GM18519 (cell line): Measurements from ENCODE around the gene CAMKMT.
"Not testable (repeated sequence)": the region's sequence is repeated elsewhere in the genome, so short reads cannot be mapped to it uniquely, and the experiment has no call there.

Source experiments
- ATAC-seq: cut with Tn5 transposase; IDR thresholded peaks from one replicate; pipeline ENCODE4 v1.9.1; 2021; ENCODE audit warnings: mild to moderate bottlenecking, moderate library complexity; ENCODE audit not compliant: unreplicated experiment, low FRiP score

CAMKMT gene

DNA sequence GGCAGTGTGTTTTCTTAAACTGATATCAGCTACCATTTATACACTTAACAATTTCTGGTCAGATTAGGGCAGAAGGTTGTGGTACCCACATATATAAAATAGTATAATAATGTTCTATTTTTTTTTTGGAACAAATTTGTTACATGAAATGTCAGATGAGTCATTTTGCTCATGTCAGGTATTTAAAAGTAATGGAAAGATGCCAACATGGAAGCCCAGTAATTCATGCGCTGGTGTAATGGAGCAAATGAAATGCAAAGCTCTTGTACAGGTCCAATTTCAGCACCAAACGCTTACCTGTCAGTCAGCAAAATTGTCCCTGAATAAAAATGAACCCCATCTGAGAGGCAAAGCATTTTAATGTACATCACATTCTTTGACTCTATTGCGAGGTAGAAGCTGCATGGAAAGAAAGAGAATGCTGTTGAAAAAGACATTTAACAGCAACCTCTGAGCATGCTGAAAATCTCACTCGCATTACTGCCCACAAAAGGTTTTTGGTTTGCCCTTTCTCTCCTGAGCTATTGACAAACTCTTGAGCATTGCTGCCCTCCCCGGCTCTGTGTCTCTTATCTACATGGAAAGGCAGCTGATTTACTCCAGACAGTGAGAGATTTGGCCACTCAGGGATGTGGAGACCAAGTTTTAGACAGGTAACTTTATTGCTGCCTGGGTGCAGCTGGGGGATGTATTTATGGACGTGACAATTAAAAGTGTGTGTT is 217.5 kb downstream of the CAMKMT start:
- ATAC-seq = no peak

DNA sequence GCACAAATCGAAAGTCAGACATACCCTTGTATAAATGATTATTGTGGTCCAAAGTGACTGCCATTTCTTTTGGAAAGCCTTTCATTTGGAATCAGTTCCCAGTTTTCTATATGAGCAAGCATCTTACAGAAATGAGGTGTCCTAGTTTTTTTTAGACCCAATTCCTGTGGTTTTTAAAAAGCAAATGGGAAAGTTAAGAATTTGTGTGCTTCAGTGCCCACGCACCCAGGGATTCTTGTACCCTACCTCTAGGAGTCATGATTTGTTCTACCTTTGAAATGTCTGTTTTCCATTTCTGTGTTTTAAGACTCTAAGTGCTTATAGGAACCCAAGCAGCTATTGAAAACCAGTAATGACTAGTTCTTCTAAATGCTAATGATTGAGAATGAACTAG is 218.1 kb downstream of the CAMKMT start:
- no peak for ATAC-seq

DNA sequence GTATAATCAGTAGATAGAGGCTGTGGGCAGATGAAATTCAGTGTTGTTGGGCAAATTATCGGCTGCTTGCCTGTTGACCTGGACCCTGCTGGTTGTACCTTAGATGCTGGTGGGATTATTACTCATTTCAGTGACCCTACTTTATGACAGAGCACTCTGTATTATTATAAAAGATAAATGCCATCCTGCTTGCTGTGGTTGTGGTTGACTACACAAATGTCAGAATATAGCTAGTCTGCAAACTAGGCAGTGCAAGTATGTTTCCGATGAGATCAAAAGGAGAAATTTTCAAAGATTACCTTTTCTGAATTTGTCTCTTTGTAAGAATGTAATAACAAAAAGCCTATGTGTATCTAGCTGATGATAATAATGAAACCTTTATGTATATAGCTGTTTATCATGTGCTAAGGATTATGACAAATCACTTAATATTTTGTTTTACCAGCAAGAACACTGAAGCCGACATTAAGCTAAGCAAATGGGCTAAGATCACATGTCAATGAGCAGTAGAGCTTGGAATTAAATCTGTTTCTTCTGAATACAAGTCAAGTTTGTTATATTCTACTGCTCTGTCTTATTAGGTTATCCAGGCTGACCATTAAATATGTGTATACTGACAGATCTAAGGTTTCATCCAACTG is 219.2 kb downstream of the CAMKMT start:
- no peak for ATAC-seq

DNA sequence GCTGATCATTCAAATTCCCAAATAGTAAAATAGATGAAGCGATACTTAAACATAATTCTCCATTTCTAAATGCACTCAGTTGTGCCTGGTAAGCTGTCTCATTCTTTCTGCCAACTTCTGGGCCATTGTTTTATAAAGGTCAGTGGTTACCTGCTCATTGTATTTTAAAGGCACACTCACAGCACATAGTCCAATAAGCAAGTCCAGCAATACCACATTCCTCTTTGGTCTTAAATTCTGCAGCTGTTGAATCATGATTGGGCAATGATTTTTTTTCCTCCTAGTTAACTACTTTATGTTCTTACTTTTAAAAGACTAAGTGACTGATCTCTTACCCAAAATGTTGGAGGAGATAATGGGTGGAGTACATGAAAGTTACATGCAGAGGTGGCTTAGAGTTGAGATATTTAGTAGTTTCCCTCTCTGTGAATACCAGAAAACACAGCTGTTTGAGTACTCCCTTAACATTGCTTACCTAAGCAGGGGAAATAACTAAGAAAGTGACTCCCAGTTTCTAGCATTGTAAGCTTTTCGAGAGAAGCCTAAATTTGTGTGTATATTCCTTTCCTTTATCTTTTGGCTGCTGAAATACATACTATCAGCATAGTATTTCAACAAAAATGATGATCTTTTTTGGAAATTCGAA is 220.7 kb downstream of the CAMKMT start:
- no peak for ATAC-seq

DNA sequence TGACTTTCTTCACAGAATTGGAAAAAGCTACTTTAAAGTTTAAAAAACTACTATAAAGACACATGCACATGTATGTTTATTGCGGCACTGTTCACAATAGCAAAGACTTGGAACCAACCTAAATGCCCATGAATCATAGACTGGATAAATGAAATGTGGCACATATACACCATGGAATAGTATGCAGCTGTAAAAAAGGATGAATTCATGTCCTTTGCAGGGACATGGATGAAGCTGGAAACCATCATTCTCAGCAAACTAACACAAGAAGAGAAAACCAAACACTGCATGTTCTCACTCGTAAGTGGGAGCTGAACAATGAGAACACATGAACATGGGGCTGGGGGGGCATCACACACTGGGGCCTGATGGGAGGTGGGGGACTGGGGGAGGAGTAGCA is 233.9 kb downstream of the CAMKMT start:
- ATAC-seq = not testable (repeated sequence)

DNA sequence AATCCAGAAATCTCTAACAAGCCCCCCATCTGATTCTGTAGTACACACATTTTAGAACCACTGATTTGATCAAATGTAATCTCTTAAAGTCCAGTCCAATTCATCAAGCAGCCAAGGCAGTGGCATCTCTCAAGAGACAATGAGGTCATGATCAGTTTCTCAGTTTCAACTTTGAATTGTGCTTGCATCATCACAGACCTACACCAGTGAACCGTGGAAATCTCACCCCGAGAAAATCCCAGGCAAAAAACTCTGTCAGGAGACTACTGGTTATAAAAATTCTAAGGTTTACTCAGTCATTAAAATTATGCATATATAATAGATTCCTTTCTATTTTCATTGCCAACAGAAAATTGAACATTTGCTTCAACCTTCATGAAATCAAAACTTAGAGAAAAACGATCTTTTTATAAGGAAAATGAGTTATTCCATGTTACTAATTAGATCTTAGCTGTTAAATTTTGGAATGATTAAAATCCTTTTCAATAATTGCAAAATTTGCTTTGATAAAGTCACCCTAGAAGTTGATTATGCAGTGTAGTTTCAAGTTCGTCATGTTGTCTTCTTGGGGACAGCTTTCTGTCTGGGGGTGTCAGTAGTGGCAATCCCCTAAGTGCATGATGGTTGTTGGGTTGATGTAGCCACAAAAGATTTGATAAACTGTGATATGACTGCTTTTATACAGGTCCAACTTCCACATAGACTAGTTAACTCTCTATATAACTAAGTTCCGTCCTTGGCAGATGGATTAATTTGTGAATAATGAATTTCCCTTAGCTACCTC is 235.0 kb downstream of the CAMKMT start:
- ATAC-seq = no peak

DNA sequence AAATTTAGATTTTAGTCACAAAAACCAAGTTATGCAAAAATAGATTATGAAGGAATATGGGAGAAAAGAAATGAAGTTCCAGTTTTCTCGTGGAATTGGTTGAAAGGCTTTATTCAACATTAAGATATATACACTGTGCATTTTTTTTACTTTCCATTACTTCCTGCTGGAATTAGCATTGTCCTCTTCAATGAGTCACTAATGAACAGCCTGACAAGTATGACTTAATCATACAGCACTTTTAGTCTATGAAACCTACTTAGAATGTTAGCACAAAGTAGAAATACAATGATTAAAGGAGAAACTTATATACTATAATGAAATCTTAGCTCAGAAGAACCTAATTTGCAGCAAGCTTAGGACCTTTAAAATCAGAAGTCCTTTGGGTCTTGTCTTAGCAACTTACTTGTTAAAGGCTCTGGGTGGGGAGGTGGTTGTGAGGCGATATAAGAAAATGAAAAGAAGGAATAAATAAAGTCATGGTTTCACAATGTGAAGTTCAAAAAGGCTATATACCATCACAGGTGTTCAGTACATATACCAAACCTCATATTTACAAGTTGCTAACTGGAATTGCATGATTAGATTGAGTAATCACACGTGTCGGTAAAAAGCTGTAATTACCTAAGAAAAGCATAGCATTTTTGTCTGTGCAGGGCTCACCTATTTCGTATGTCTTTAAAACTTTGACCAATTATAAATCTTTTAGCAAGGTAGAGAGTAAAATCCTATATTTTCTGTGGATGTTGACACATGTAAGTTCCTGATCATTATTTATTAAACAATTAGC is 236.8 kb downstream of the CAMKMT start:
- ATAC-seq = no peak

DNA sequence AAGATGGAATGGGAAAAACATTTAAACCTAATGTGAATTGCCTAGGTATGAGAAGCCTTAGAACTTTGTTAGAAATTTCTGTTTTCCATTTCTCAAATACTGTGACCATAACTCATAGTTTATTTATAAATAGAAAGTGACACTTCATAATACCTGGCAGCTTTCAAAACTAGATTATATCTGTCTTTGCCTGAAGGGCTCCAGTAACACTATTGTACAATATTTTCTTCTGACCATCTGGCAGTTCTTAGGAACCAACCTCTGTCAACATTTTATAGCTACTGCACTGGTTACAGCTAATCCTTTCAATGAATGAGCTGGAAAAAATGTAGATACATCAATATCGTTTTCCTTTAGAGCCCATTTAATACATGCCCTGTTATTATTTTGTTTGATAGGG is 237.4 kb downstream of the CAMKMT start:
- no peak for ATAC-seq

DNA sequence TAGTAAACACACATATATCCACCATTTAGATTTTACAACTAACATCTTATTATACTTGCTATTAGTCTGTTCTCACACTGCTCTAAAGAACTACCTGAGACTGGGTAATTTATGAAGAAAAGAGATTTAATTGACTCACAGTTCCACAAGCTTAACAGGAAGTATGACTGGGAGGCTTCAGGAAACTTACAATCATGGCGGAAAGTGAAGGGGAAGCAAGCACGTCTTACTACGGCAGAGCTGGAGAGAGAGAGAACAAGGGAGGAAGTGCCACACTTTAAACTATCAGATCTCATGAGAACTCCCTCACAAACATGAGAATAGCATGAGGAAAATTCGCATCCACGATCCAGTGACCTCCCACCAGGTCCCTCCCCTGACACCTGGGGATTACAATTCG is 240.7 kb downstream of the CAMKMT start:
- no peak for ATAC-seq

DNA sequence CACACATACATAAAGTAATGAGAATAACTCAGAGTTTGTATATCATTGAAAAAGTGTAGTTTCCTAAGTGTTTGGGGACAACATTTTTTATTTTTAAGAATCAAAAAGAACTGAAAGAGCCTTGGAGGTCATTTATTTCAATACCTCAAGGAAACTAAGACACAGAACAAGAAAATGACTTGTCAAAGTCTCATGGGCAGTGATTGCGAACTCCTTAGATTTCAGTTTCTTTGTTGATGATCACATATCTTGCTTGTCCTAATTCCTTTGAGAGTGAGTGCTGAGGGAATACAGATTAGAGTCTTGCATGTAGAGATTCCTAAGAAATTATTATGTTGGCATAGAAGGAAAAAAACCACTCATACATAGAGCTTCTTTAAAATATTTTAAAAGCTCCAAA is 243.8 kb downstream of the CAMKMT start:
- no peak for ATAC-seq

DNA sequence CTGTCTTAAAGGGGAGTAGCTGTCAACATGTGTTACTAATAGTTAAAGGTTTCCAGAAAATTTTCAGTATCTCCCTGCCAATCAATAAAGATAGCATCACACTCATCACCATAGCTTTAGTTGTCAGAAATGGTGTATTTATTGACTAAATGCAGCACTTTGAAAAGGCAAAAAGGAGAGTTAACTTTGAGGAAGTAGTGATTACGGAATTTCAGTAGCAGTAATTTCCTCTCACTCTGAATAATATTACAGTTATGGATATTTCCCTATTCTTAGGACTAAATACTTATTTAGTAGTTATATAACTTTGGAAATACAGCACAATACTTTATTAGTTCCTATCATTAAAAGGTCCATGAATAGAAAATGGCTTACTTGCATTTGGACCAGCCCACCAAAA is 250.5 kb downstream of the CAMKMT start:
- ATAC-seq = no peak

DNA sequence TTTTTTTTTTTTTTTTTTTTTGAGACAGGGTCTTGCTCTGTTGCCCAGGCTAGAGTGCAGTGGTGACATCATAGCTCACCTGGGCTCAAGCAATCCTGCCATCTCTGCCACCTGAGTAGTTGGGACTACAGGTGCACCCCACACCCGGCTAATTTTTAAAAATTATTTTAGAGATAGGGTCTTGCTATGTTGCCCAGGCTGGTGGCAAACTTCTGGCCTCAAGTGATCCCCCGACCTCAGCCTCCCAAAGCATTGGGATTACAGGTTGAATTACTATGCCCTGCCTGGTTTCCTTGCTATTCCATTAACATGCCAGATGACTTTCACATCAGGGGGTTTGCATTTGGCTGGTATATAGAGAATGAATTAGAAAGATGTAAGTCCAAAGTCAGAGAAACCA is 253.2 kb downstream of the CAMKMT start:
- ATAC-seq = no peak

DNA sequence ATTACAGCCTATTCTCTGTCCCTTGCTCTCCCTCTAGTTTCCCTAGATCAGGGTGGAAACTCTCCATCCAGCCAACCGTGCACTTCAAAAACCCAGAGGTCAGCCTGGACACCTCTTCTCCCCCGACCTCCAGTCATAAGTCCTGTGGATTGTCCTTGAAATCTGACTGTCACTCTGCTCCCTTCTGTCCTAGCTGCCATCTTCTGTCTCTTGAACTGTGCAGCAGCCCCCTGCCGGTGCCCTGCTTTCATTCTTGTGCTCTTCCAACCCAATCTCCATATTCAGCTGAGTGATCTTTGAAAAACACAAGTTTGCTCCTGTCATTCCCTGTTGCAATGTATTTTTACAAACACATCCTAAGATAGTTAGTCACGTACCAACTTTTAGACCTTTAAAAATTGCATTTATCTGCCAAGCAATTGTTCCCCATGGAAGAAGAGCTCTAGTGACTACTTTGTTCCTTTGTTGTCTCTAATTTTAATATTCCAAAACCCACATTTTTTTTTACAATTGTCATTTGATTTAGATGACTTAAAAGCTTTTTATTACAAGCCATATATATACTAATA is 254.3 kb downstream of the CAMKMT start:
- ATAC-seq = no peak

DNA sequence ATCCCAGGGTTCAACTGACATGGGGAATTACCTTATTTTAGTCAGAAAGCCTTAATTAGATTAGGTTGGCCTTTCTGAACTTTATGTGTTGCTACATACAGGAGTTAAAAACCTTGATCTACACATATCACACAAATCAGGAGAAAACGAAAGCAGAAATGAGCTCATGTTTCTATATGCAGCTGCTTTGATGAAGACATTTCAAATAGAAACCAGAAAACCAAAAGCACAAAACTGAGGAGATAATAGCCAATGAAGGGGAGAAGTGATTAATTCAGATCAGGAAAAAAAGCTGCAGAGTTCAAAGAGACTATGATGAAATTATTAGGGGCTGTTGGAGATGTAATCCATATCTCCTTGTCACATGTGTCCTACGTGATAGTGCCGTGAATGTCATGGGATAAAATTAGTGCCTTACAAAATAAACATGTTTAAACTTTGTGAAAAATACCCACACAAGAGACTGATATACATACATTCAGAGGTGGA is 255.0 kb downstream of the CAMKMT start:
- peak; percentile 64 for ATAC-seq

DNA sequence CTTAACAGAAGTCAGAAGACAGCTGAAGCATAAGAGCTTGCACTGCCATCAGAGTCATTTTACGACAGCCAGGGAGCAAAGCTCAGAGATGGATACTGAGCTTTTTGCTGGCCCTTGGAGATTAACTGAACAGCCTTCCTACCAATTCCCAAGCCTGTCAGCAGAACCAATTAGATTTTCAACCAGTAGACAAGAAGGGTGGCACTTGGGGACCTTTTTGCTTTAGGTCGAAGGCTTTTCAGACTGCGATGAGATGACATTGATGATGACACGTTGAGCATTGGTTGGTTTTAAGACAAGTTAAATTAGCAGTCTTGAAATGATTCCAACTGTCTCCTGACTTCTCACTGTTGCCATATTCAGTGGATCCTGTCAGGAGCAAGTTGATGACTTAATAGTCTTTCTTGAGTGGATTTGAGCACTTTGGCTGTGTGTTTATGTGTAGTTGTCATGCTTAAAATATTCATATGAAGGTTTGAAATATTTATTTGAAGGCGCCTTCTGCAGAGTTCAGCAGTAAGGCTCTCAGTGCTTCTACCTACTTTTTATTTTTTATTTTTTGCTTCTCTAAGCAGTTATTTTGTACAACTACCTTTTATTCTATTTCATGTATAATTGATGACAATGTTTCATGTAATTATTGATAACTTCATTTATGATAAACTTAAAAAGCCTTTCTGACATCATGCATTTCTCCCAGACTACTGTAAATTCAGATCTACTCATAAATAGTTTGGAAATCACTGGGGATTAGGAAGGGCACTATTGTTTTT is 256.7 kb downstream of the CAMKMT start:
- ATAC-seq = no peak

DNA sequence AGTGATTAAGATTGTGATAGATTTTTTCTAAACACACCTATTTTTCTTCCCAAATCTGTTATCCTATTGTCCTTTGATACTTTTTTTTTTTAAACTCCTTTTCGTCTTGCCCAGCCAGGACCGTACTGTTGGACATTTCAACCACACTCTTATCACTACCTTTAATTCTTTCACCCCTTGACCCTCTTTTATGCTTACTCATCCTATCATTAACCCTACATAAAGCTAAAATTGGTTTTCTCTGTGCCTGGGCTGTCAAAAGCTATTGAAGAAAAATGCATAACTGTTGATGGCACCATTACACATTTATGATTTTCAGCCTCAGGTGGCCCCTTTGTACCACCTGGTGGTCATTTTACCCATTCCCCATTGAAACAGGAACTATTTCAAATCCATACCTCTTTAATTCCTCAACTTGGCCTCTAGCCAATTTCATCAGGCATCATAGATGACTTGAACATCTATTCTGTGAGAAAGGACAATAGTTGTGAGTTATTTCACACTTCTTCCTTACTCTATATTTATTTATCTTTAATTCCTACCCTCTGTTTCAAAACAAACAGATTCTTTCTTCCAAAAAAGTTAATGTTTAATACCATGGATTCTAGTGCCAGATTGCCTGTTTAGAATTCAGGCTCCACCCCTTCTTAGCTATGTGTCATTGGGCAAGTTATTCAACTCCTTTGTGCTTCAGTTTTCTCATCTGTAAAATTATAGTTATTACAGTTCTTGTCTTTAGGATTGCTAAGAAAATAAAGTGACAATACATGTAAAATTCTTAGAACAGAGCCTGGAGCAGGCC is 258.6 kb downstream of the CAMKMT start:
- ATAC-seq = no peak

DNA sequence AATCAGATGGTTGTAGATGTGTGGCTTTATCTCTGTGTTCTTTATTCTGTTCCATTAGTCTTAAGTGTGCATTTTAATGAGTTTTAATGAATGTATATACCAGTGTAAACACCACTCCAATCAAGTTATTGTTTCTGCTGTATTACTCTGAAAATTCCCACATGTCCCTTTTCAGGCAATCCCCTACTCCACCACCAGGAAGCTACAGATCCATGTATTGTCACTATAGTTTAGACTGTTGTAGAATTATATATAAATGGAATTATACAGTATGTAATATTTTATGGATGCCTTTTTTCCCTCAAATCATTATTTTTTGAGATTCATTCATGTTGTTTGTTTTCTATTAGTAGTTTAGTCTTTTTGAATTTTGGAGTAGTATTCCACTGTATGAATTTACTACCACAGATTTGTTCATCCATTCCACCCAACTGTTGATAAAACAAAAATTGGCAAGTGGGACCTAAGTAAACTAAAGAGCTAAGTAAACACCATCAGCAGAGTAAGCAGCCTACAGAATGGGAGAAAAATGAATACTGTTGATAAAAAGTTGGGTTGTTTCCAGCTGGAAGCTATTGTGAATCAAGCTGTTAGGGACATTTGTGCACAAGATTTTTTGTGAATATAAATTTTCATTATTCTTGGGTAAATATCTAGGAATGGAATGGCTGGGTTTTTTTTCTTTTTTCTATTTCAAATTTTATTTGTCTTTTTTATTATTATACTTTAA is 262.0 kb downstream of the CAMKMT start:
- no peak for ATAC-seq

DNA sequence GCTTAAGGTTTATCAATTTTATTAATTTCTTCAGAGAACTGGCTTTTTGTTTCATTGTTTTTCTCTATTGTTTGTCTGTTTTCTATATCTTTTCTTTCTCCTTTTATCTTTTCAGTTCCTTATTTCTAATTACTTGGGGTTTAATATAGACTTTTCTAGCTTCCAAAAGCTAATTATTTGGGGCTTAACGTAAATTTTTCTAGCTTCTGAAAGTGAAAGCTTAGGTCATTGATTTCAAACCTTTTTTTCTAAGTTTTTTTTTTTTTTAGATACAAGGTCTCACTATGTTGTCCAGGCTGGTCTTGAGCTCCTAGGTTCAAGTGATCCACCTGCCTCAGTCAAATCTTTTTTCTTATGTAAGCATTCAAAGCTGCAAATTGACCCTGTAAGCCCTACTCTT is 266.6 kb downstream of the CAMKMT start:
- no peak for ATAC-seq
